Activated naive CD4-positive, alpha-beta T cell treated with Interleukin-2 at 50 U/mL for 16 hours (primary cell): Measurements from ENCODE around the gene COA1.
"Not testable (repeated sequence)": the region's sequence is repeated elsewhere in the genome, so short reads cannot be mapped to it uniquely, and the experiment has no call there.

Experiments
- DNase-seq: peaks from one replicate; pipeline ENCODE4 v3.0.0-alpha.2; 2020

The COA1 gene, protein sequence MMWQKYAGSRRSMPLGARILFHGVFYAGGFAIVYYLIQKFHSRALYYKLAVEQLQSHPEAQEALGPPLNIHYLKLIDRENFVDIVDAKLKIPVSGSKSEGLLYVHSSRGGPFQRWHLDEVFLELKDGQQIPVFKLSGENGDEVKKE

DNA sequence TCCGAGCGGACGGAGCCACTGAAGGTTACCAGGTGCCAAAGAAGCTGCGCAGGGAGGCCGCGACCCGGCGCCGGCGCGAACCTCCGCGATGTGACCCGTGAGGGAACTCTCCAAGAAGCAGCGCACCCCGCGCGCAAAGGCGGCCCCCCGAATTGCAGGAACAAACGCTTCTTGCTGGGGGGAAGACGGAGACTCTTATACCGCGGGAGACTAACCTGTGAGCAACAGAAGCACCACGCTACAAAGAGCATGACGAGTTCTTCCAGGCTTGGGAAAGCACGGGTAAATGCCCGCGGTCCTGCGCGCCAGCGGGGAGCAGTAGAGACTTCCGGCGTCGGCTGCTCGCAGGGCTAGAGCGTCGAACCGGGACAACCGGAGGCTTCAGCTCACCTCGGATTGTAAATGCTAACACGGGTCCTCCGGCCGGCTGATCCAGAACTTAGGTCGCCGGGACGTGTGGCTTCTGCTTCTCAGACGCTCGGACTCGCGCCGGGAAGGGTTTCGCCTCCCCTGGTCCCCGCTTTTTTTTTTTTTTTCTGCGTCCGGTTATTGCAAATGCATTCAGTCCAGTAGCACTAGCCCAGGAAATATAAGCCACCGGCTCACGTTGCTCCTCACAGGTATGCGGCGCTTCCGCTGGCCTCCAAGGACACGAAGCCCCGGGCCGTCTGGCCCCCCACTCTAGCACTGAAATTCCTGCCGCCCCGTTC lies at the start of gene COA1:
Gene COA1, minus strand, starts transcription at position 310 of the 710 bp plus-strand sequence. CDS start 80,909 bp downstream, outside the sequence.
- DNase-seq: peak; percentile 88

DNA sequence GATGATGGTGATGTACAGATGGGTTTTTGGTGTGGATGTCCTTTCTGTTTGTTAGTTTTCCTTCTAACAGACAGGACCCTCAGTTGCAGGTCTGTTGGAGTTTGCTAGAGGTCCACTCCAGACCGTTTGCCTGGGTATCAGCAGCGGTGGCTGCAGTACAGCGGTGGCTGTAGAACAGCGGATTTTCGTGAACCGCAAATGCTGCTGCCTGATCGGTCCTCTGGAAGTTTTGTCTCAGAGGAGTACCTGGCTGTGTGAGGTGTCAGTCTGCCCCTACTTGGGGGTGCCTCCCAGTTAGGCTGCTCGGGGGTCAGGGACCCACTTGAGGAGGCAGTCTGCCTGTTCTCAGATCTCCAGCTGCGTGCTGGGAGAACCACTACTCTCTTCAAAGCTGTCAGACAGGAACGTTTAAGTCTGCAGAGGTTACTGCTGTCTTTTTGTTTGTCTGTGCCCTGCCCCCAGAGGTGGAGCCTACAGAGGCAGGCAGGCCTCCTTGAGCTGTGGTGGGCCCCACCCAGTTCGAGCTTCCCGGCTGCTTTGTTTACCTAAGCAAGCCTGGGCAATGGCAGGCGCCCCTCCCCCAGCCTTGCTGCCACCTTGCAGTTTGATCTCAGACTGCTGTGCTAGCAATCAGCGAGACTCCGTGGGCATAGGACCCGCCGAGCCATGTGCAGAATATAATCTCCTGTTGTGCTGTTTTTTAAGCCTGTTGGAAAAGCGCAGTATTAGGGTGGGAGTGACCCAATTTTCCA lies 49.1 kb upstream of the COA1 start:
- not testable (repeated sequence) for DNase-seq

DNA sequence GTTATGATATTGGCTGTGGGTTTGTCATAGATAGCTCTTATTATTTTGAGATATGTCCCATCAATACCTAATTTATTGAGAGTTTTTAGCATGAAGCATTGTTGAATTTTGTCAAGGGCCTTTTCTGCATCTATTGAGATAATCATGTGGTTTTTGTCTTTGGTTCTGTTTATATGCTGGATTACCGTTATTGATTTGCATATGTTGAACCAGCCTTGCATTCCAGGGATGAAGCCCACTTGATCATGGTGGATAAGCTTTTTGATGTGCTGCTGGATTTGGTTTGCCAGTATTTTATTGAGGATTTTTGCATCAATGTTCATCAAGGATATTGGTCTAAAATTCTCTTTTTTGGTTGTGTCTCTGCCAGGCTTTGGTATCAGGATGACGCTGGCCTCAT lies 45.9 kb upstream of the COA1 start:
- DNase-seq: not testable (repeated sequence)

DNA sequence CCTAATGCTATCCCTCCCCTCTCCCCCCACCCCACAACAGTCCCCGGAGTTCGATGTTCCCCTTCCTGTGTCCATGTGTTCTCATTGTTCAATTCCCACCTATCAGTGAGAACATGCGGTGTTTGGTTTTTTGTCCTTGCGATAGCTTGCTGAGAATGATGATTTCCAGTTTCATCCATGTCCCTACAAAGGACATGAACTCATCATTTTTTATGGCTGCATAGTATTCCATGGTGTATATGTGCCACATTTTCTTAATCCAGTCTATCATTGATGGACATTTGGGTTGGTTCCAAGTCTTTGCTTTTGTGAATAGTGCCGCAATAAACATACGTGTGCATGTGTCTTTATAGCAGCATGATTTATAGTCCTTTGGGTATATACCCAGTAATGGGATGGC lies 43.9 kb upstream of the COA1 start:
- DNase-seq: not testable (repeated sequence)

DNA sequence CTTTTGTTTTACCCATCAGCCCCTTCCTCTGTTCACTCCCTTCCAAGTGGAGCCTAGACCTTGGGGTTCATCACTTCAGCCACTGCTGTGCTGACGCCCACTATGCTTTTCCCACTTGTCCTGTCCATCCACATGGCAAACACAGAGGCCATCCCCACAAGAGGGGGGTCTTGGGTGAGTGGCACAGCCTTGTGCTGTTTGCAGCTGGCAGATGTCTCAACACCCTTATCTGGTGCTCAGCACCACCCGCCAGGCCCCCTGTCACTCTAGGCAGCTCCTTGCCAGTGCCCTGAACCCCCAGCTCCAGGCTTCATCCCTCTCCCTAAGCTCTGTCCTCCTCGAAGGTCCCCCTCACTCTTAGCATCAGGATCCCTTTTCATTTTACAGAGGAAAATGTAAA lies 42.2 kb upstream of the COA1 start:
- no peak for DNase-seq

DNA sequence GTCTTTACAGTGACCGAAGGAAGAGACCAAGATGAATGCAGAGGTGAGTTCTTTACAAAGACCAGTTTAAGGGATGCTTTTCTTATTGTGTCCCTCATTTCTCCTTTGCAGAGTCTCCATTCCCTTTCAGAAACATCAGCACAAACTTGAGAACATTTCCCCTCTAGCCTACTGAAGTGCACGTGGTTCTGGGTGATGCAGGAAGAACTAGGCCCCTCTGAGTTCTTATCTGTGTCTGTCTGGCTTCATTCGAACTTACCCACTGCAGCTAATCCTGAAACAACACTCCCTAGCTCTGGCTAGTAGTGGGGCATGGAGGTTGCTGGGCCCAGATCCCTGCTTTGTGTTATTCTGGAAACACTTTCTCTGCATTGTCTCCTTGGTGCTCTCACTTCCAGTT lies 41.8 kb upstream of the COA1 start:
- DNase-seq: no peak

DNA sequence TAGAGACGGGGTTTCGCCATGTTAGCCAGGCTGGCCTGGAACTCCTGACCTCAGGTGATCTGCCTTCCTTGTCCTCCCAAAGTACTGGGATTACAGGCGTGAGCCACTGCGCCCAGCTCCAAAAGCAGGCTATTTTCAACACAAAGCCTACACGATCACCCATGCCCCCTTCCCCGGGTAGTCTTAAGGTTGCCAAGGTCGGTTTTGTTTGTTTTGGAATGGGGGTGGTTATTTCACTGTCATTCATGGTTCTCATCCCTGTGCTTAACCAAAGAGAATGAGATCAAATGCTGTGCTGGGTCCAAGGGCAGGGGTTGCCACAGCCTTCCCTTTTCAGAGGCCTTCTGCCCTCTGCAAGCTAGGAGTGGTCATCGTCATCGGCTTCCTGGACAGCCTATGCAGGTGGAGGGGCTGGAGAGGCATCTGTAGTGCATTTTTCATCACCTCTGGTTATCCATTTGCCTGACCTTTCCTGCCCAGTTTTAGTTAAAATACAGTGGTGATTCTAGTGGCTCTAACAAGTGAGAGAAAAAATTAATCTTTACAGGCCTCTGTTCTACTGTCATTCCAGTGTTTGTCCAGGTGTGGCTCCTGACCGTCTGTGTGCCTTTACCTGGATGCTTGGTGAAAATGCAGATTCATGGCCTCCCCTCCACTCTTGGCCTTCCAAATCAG lies 40.6 kb upstream of the COA1 start:
- no peak for DNase-seq

DNA sequence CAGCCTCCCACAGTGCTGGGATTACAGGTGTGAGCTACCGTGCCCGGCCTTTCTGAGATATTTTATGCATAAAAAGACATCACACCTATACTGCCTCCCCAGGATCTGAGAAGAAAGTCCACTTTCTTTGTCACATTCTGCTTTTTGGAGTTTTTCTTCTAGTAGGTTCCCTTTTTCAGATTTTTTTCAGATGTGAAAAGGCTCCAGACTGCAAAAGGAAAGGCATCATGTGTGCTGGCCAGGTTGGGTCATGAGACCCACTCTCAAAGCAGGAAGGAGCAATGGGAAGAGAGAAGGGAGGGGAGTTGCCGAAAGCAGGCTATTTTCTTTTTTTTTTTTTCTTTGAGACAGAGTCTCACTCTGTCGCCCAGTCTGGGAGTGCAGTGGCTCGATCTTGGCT lies 40.0 kb upstream of the COA1 start:
- DNase-seq: no peak

DNA sequence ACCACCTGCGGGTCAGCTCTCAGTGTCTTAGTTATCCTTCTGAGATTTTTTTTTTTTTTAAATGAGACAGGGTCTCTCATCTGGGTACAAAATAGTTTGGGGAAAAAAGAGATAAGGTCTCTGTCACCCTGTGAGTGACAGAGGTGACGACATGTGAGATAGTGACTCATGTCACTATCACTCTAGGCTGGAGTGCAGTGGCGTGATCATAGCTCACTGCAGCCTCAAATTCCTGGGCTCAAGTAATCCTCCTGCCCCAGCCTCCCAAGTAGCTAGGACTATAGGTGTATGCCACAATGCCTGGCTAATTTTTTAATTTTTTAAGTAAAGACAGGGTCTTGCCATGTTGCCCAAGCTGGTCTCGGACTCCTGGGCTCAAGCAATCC lies 39.6 kb upstream of the COA1 start:
- DNase-seq: no peak

DNA sequence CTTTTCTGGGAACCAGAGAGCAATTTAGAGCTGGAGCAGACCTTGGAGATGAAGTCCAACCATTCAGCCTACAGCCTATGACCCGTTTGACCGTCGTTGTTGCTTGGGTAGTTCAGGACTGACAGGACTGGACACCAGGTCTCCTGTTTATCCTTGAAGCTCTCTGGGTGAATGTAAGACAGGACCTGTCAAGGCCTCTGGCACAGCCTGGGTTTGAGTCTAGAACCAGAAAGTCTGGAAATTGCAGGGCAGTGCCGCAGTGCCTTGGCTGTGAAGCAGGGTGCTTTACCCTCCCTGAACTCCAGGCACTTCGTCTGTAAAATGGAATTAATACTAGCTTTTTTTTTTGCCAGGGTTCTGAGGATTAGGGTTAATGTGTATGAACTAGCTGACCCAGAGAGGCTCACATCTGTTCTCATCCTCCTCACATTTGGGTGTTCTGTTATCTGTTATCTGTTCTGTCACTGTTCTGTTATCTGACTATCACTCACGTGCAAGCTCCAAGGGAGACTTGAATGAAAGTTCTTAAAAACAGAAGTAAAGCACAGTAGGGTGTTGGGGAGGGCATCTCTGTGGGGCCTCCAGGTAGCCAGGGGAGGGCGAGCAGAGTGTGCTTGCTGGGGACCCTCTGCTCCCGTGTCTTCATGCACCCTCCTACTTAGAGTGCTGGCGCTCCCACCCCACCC lies 39.0 kb upstream of the COA1 start:
- DNase-seq: no peak

DNA sequence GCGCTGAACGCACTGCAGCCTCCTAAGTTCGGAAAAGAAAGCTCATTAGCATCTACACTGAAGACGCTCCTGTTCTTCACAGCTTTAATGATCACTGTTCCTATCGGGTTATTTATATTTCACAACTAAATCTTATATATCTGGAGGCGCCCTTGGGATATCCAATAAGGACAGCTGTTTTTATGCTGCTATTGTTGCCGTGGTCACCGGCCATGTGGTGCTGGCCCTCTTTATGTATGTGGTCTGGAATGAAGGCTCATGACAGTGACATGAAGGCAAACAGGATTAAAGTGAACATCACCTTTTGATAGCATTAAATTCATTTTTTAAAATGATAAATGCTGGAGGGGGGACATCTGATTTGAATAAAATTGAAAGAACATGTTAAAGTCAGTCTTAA lies 38.0 kb upstream of the COA1 start:
- no peak for DNase-seq

DNA sequence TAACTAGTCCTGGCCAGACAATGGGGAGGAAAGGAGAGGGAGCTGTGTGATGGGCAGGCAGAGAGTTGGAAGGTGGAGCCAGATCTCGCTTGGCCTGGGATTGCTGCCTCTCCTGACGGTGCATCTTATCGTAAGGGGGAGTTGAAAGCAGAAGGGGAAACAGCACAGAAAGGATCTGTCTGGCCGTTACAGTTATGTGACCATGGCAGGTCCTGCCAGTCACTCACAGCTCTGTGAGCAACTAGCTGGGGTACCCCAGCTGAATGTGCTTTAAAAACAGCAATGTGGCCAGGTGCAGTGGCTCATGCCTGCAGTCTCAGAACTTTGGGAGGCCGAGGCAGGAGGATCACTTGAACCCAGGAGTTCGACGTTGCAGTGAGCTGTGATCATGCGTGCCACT lies 37.2 kb upstream of the COA1 start:
- no peak for DNase-seq

DNA sequence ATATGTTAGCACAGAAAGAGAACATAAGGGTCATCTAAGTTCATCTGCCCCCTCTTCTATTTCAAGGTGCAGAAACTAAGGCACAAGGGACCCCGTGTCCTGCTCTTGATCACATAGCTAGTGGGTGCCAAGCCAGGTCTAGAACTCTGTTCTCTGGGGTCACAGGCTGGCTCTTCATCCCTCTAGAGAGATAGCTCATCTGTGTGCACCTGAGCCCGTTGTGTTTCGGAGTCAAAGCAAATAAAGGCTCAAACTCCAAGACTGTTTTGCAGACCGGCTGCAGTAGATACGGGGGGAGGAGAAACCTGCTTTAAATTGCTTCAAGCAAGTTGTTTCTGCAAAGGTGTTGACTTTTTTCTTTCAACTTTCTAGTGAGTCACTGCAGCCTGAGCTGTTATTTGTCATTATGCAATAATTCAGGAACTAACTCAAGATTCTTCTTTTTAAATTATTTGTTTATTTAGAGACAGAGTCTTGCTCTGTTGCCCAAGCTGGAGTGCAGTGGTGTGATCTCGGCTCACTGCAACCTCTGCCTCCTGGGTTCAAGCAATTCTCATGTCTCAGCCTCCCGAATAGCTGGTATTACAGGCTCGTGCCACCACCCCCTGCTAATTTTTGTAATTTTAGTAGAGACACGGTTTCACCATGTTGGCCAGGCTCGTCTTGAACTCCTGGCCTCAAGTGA lies 35.6 kb upstream of the COA1 start:
- no peak for DNase-seq

DNA sequence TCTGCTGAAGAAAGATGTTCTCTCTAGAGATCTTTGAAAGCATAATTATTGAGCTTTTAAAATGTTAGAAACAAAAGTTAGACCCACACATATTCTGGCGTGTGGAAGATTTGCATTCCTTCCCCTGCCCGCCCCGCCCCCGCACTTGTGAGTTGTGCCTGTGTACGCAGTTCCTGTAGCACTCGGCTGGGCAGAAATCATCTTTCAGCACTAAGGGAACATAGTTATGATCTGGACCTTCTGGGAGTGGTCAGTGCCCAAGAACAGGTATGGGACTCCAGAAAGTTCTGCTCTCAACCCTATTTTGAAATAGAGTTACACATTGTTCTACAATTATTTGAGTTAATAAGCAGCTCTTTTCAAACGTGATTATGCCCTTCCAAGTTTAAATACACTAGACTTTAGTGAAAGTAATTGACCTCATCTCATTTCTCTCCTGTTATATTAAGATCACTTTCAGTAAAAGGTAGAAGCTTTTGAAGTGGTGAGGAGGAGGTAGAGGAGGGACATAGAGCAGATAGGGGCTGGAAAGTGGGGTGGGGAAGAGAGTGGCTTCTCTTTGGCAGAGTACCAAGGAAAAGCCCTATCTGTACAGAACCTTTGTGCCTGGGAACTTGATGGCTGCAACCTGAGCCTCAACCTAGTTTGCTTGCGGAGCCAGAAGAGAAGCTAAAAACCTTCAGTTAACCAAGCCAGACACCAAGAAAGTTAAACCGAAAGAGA lies 34.9 kb upstream of the COA1 start:
- peak; percentile 32 for DNase-seq

DNA sequence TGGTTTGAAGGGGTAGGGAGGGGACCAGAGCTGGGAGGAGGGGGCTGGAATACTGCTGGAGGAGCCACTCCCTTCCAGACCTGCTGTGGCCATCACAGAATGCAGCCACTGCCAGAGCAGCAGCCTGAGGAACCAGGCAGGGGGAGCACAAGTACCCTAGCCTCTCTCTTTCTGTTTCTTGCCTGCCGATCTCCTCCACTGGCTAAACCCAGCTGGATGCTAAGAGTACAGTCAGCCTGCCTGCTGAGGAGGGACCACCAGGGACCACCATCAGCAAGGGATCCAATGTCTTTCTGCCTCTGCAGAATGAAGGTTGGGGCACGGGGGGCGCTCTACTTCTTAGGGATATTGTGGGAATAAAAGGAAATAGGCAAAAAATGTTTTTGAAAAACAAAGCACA lies 33.9 kb upstream of the COA1 start:
- DNase-seq: no peak

DNA sequence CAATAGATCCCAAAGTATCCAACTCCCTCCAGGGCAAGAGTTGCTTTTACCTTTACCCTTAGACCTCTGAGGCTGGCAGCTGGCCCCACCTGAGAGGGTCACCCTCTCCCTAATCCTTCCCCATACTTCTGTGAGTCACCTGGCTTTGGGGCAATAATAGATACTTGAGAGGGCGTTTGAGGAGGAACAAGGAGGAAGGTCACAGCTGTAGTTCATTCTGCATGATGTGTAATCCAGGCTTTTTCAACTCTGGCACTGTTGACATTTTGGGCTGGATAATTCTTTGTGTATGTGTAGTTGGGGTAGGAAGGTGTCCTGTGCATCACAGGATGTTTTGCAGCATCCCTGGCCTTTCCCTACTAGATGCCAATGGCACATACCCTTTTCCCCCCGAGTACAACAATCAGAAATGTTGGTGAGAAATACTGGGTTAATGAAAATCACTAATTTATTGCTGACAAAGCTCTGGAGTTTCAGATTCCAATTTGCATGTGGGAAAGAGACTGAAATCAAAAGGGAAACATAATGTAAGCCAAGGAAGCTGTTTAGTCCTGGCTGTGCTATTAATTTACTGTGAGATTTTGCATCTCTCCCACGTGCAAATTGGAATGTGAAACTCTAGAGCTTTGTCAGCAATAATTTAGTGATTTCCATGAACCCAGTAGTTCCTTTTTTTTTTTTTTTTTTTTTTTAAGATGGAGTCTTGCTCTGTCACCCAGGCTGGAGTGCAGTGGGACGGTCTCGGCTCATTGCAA lies 32.8 kb upstream of the COA1 start:
- DNase-seq: no peak

DNA sequence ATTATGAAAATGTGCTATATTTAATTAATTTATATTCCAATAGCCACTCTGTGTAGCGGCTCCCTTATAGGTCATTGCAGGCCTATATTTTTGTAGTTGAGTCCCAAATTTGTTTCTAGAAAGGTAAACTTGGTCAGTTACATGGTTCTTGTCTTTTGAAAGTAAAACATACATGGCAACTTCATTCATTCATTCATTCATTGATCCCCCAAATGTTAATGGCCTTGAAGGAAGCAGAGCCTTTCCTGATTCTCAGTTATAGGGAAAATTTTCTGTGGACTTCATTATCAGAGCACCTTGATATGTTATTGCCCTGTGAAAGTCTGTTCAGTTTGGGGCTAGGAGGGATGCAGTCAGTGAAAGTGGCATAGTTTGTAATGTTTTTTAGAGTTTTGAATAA lies 32.1 kb upstream of the COA1 start:
- DNase-seq: no peak

DNA sequence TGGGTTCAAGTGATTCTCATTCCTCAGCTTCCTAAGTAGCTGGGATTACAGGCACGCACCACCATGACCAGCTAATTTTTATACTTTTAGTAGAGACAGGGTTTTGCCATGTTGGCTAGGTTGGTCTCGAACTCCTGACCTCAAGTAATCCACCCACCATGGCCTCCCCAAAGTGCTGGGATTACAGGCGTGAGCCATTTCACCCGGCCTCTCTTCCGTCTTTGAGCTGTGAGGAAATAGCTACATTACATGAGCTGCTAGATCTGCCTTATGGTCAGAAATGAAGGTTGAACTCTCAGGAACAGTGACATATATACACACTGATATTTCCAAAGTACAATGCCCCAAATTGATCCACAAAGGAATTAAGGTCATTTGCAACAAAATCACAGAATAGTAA lies 31.5 kb upstream of the COA1 start:
- no peak for DNase-seq

DNA sequence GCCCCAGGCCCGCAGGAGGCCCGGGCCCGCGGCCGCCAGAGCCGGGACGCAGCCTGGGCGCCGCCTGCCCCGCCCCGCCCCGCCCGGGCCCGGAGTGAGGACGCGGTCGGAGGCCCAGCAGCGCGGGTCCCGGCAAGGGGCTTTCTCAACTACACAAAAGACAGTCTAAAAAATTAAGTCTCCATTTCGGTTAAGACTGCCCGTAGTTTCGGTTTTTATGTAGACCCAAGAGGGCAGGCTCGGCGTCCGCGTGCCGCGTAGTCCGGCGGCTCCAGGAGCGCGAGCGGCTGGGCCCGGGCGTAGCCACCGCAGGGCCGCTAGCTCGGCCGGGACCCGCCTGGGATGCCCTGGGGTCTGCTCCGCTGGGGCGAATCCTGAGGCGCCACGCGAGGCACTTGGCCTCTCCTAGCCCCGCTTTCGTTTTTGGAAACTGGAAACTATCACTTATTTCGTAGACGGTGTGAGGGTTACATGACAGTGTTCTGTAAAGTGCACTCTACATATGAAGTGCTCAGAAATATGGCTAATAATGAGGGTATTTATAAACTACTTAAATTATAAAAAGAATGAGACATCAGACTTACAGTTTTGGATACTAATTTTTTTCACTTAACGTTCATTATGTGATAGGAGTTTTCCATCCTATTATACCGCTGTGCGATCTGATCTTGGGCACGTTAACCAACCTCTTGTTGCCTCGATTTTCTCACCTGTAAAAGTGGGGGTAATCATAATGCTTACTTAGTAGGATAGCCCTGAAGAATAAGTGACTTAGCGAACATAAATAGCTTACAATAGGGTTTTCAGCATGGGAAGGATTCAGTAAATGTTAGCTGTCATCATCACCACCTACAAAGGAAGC lies 29.7 kb upstream of the COA1 start:
- peak; percentile 53 for DNase-seq
